NCI-H146 treated with DMSO at 0.1 percent for 48 hours (cell line): ENCODE data around the gene DCST1.

Source experiments
- DNase-seq: peaks from one replicate; lab custom pipeline; 2025; ENCODE audit not compliant: unreplicated experiment; lab: John Stamatoyannopoulos, UW

The DCST1 gene

GRCh38 chr1:155001425-155001674, 32.3 kb upstream of the DCST1 start:
- peak; percentile 65 for DNase-seq

GRCh38 chr1:155001675-155002463, 31.8 kb upstream of the DCST1 start:
- DNase-seq, result peak; percentile 98

GRCh38 chr1:155002464-155003226, 31.0 kb upstream of the DCST1 start, which contains the start of gene ZBTB7B:
ZBTB7B (plus strand) TSS chr1:155002802; CDS start chr1:155014661, 11,859 bp downstream.
- DNase-seq, result peak; percentile 79

- DNase-seq, result peak; percentile 31
Observed at GRCh38 chr1:155003227-155003765, 30.3 kb upstream of the DCST1 start.

GRCh38 chr1:155003766-155004351, 29.8 kb upstream of the DCST1 start:
- no peak for DNase-seq

- no peak for DNase-seq
Observed at GRCh38 chr1:155004352-155005075, 29.1 kb upstream of the DCST1 start.

- no peak for DNase-seq
Observed at GRCh38 chr1:155005076-155006011, 28.3 kb upstream of the DCST1 start.

GRCh38 chr1:155006601-155007101, 27.0 kb upstream of the DCST1 start:
- DNase-seq, result no peak

GRCh38 chr1:155007251-155007828, 26.3 kb upstream of the DCST1 start:
- no peak for DNase-seq

- no peak for DNase-seq
Observed at GRCh38 chr1:155008015-155008941, 25.3 kb upstream of the DCST1 start.

GRCh38 chr1:155009221-155009711, 24.4 kb upstream of the DCST1 start:
- DNase-seq, result no peak

- DNase-seq, result no peak
Observed at GRCh38 chr1:155009742-155010141, 23.9 kb upstream of the DCST1 start.

- DNase-seq, result no peak
Observed at GRCh38 chr1:155010211-155010918, 23.3 kb upstream of the DCST1 start.

GRCh38 chr1:155011004-155011416, 22.6 kb upstream of the DCST1 start:
- DNase-seq, result no peak

- DNase-seq, result no peak
Observed at GRCh38 chr1:155011437-155012025, 22.1 kb upstream of the DCST1 start.

- DNase-seq, result no peak
Observed at GRCh38 chr1:155012026-155012546, 21.5 kb upstream of the DCST1 start.
